Raji (cell line): ENCODE results near the gene MYBBP1A.

Experiments
- POLR2A ChIP-seq: IDR thresholded peaks from 2 replicates; pipeline ENCODE4 v1.6.1; 2011; ENCODE audit warnings: low read depth, low read length, control low read depth; ENCODE audit not compliant: insufficient read depth

MYBBP1A gene

DNA sequence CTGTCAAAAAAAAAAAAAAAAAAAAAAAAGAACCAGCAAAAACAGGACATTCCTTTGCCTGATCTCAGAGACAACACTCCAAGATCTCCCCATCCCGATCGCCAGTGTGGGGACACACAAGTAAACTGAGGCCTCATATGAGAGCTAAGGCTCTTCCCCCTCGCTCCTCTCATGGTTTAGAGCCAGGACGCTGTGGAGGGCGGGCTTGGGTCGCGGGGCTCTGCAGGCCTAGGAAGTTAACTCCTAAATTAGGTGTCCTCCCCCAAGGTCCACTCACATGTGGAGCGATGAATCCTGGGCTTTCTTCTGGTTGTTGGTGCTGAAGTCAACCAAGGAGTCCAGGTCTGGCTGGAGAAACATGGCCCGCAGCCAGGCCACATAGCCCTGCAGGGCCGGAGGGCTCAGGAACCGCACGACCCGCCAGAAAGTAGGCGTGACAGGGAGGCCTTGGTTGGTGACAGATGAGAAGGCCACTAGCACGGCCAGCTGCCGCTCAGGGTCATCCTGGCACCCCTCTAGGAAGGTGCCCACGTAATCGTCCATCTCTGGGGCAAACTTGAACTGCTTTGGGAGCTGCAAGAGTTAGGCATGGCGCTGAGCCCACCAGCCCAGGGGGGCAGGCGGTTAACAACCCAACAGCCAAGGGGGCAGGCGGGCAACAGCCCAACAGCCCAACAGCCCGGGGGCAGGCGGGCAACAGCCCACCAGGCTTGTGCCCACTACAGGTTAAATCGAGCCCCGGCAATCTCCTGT lies 5.2 kb downstream of the MYBBP1A start:
- no peak for TF ChIP-seq POLR2A

DNA sequence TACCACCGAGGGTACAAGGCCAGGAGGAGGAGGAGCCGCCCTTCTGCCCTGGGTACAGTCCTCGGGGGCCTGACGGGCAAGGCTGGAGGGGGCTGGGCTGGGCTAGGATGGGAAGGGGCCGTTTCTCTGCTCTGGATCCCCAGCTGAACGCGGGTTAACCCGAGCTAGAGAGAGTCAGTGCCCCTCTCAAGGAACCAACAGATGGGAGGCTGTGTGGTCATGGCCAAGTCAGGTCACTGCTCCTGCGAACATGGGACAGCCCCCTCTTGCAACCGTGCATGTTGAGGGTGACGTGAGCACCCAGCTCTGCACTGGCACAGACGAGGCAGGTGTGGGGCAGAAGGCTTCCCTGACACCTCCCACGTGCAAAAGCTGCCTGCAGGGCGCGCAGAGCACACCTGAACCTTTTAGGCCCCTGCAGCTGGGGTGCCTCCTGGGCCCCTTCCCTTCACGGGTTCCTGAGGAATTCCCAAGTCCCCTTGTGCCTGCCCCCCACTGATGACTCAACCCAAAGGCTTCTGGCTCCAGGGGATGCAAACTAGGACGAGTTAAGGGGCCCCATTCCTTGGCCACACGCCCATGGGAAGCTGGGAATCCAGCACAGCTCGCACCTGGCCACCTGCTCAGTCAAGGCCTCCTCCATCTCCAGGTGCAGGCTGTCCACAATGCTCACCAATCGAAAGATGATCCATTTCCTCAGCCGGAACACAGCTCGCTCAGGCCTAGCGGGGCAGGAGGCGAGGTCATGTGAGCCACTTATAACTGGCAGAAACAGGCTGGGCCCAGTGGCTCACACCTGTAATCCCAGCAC lies 6.3 kb downstream of the MYBBP1A start:
- TF ChIP-seq POLR2A = no peak

- TF ChIP-seq POLR2A = no peak
Measured at GRCh38 chr17:4548061-4548461, 7.1 kb downstream of the MYBBP1A start.

DNA sequence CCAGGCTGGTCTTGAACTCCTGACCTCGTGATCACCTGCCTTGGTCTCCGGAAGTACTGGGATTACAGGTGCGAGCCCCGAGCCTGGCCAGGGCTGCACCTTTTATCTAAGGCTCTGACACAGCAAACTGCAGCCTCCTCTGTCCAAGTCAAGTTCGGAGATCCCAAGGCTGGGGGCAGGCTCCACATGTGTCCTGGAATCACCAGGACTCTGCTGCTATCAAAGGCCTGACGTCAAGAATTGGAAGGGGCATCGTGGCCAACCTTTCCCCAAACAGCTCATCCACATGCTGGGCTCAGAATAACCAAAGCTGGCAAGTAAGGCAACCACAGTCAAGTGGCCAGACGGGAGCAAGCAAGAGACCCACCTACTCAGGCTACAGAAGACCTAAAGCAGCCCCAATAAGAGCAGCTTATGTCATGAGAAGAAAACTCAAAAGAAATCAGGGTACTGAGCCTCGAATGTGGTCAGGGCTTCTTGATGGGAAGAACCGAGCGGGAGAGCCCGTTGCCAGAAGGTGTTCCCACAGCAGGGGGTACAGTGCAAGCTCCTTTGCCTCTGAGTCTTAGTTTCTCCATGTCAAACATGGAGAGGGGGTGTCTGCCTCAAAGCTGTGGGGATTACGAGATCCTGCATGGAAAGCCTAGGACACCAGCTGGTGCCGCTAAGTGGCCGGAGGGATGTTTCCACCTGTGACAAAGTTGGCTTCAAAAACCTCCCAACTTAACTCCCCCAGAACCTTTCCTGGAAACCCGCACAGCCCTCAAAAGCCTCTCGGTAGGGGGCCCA lies 7.9 kb downstream of the MYBBP1A start:
- no peak for TF ChIP-seq POLR2A

GRCh38 chr17:4545217-4545951 lies 9.8 kb downstream of the MYBBP1A start:
- no peak for TF ChIP-seq POLR2A

DNA sequence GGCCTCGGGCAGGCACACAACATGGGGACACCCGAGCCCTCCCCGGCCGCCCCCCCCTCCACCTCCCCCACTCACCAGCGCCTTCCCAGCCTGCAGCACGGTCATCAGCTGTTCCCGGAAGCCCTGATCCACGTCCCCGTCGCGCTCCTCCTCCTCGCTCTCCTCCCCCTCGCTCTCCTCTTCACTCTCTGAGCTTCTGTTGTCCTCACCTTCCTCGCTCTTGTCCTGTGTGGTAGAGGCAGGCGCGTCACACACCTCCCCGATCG lies 10.3 kb downstream of the MYBBP1A start:
- TF ChIP-seq POLR2A = no peak

DNA sequence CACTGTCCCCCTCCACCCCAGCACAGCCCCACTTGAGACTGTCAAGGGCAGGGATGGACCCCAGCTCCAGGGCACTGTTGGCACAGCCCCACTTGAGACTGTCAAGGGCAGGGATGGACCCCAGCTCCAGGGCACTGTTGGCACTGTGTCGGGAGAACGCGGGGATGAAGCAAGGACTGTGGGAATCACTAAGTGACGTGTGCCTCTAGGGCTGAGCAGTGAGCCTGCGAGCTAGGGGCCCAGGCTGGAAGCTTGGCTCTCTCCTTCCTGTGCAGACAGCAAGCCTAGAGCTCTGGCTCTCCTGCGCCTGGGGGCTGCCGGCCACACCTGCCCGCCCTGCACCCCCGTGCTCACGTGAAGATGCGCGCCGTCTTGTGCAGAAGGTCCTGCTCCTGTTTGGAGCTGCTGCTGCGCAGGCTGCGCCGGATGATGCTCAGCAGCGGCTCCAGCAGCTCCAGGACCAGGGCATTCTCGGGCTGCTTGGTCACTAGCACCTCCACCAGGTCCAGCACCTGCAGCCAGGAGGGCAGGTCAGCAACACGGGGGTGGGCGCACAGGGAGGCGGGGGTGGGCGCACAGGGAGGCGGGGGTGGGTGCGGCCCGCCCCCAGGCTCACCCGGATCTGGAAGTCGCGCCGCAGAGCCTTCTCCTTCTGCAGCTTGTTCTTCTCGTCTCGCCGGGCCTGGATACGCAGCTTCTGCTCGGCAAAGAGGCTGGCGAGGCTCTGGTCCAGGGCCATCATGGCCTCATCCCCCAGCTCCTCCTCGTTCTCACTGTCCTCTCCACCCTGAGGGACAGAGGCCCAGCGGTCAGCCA lies 10.8 kb downstream of the MYBBP1A start:
- no peak for TF ChIP-seq POLR2A

DNA sequence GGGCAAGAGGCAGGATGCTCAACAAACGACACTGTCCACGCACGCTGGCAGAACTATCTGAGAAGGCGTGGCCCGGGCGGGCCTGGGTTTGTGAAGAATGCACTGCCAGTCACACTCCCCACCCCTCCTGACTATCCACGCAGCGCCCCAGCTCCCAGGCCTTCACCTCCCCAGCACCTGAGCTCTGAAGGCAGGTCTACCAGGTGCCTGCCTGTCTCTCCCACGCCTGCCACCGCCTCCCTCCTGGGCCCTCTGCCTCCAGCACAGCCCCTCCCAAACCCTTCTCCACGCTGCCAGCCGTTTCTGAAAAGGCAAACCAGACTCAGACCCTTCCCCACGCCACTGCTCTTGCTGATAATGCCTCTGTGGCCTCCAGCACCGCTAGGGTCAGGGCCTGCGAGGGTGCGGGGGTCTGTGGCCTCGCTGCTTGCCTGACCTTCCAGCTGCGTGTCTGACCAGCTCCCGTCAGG lies 11.6 kb downstream of the MYBBP1A start:
- TF ChIP-seq POLR2A = no peak

DNA sequence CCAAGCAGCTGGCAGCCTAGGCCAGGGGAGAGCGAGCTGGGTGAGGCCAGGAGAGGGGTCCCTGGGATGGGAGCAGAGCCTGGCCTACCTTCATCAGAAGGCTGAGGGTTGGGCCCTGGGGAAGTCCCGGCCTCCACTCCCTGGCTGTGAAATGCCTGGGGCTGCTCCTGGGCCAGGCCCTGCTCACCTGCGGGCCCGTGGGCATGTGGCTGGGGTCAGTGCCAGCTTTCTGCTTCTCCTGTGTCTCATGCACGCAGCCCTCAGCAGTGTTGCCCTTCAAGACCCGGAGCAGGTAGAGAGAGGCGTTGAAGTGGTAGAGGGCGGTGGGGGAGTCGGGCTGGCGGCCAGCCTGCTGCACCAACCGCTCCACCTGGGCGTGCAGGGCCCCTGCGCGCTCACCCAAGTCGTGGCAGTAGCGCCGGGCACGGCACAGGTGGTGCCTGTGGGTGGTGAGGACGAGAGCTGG lies 12.4 kb downstream of the MYBBP1A start:
- no peak for TF ChIP-seq POLR2A

DNA sequence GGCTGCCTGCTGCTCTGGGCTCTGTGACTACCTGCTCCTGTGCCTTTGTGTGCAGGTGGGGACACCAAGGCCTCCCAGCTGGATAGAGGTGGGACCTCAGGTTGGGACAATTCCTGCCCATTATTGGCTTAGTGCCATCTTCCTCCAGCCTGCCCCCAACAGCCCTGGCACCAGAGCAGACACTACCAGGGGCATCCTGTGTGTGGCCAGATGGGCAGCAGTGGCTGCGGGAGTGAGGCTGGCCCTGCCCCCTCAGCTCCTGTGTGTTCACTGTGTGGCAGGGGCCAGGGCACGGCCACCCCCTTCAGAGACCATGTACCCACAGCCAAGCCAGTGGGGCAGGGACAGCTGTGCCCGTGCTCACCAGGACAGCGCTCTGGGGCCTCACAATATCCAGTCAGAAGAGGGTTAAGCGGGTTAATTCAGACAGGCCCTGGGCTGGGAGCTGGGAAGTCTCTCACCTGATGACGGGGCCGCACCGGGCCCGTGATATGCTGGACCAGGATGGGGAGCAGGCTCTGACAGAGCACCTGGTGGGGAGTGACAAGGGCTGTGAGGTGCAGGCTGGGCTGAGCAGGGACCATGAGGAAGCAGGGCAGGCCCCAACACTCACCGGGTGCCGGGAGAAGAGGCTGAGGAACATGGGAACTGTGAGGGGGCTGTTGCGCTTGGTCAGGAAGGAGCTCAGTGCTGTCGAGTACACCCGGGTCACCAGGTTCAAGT lies 13.0 kb downstream of the MYBBP1A start:
- no peak for TF ChIP-seq POLR2A

DNA sequence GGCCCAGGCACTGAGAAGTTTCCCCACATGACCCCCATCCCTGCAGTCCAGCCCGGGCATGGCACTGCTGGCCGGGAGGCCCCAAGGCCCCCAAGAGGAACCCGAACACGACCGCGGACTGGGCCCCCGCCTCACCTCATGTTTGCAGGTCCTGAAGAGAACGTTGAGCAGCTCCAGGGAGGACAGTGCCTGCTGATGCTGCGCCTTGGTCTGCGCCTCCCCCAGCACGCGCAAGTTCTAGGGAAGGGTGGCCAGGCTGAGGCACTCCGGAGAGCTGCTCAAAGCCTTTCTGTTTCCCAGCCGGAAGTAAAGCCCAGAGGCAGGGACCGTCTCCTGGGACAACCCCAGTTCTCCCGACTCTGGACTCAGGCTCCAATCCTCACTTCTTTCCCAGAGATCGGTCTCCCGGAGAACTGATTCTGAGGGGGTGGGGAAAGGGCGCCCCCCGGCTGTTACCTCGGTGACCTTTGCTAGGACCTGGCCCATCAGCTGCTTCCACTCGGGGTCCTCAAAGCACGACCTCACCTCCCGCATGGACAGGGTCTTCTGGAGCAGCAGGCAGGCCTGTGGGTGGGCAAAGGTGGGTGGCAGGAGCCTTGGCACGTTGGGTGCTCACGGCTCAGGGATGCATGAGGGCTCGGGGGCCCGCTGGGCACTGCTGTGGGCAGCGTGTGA lies 13.7 kb downstream of the MYBBP1A start:
- no peak for TF ChIP-seq POLR2A

- TF ChIP-seq POLR2A = no peak
Measured at GRCh38 chr17:4540687-4541327, 14.4 kb downstream of the MYBBP1A start.
